Large intestine (tissue), 3 donors: ENCODE measurements around the gene KDM7A. TPM values are rescaled to one million over a fixed set of nuclear protein-coding genes. Genes with fewer than 3 reads are reported as not detected.

Experiments used
- DNase-seq, 2 donors: peaks; one replicate each; pipeline versions ENCODE4 v3.0.0 to v3.0.0-alpha.2; 2013
- H3K27ac ChIP-seq: one replicate; pipeline ENCODE4 v1.5.1; 2013; ENCODE audit warnings: low read length
- H3K27me3 ChIP-seq: 2 replicates; pipeline ENCODE4 v1.6.1; 2013; ENCODE audit warnings: low read length; ENCODE audit not compliant: control insufficient read depth, insufficient read depth
- H3K36me3 ChIP-seq: 2 replicates; pipeline ENCODE4 v1.6.1; 2013; ENCODE audit warnings: low read length; ENCODE audit not compliant: control insufficient read depth, insufficient read depth
- H3K4me1 ChIP-seq: one replicate; pipeline ENCODE4 v1.6.1; 2013; ENCODE audit warnings: low read length; ENCODE audit not compliant: control insufficient read depth, insufficient read depth
- H3K4me3 ChIP-seq: one replicate; pipeline ENCODE4 v1.5.1; 2013; ENCODE audit warnings: low read length
- H3K9me3 ChIP-seq: one replicate; pipeline ENCODE4 v1.6.1; 2013; ENCODE audit warnings: mild to moderate bottlenecking, low read depth, low read length, moderate library complexity; ENCODE audit not compliant: control insufficient read depth
- WGBS: methylation state at CpG from one replicate; pipeline ENCODE4 v1.1.5; 2013; ENCODE audit warnings: low lambda C conversion rate; ENCODE audit not compliant: insufficient coverage; 5-methylcytosine and 5-hydroxymethylcytosine counted together
- polyA plus RNA-seq: library from polyadenylated mRNA; unstranded; fragments of 120-200 nt; gene quantifications from one replicate; pipeline ENCODE4 v1.2.1, GENCODE V29; 2013

The KDM7A gene
- polyA plus RNA-seq, 1 donor, result 17.3 TPM

DNA sequence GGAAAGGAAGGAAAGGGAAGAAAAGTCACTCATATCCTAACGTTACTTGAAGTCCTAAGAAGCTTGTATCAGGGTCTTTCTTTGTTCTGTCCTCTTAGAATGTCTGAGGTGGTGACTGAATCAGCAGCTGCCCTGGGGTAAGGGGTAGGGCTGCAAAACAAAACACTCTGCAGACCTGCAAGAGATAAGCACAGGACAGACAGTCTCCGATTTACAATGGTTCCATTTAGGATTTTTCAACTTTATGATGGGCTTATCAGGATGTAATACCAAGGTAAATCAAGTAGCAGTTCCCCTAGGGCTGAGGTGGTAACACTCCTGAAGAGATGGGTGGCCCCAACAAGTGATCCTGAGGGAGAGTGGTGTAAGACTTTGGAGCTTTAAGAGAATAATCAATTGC is 16.5 kb downstream of the KDM7A start:
- H3K27ac ChIP-seq, result no peak overlapping the region
- no peaks in the 10 kb centered on the region for H3K36me3 ChIP-seq
- H3K4me1 ChIP-seq, result peaks cover 6% of the 10 kb centered on the region
- no peak overlapping the region for H3K4me3 ChIP-seq
- WGBS, result no CpG with 5 or more reads among the region's 2 CpGs
- H3K27me3 ChIP-seq, result no peaks in the 10 kb centered on the region
- H3K9me3 ChIP-seq, result no peaks in the 10 kb centered on the region
- DNase-seq, result peak in 1 of 2 donors; percentile 63

GRCh38 chr7:140159497-140159896 is 17.3 kb downstream of the KDM7A start:
- Histone ChIP-seq H3K4me3 (no peak overlapping the region), H3K36me3 (no peaks in the 10 kb centered on the region), H3K27me3 (no peaks in the 10 kb centered on the region), H3K27ac (no peak overlapping the region), H3K9me3 (no peaks in the 10 kb centered on the region), H3K4me1 (peaks cover 6% of the 10 kb centered on the region)
- DNase-seq, result no peak
- WGBS, result no CpG with 5 or more reads among the region's 3 CpGs

DNA sequence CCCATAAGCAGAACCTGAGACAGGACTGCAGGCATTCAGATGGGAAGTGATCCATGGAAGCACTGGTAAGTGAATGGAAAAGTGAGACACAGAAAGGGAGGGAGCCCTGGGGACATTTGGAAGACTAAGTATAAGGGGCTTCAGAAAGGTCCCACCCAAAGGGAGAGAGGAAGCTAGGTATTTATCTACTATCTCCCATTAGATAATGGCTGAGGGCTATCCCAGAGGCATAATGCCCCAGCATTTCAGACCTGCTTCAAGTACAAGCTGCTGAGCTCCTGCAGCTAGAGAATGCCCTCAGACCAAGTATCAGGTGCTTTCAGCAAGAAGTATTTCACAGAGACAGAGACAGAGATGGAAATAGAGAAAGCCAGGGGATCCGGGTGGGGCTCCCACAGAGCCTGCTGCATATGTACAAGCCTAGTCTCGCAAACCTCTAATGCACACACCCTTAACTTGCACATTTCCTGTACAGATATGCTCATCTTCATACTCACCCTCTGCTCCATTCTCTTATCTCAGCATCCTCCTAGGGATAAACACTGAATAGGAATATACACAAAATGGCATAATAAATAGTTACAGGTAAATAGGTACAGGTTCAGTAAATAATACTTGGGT is 20.2 kb downstream of the KDM7A start:
- Histone ChIP-seq H3K4me1 (peaks cover 6% of the 10 kb centered on the region), H3K36me3 (no peaks in the 10 kb centered on the region), H3K27me3 (no peaks in the 10 kb centered on the region), H3K9me3 (no peaks in the 10 kb centered on the region), H3K4me3 (no peak overlapping the region), H3K27ac (no peak overlapping the region)
- DNase-seq, result no peak
- WGBS, result no CpG with 5 or more reads among the region's 2 CpGs

GRCh38 chr7:140155428-140155827 is 21.4 kb downstream of the KDM7A start:
- Histone ChIP-seq H3K4me1 (peaks cover 4% of the 10 kb centered on the region), H3K36me3 (no peaks in the 10 kb centered on the region)

DNA sequence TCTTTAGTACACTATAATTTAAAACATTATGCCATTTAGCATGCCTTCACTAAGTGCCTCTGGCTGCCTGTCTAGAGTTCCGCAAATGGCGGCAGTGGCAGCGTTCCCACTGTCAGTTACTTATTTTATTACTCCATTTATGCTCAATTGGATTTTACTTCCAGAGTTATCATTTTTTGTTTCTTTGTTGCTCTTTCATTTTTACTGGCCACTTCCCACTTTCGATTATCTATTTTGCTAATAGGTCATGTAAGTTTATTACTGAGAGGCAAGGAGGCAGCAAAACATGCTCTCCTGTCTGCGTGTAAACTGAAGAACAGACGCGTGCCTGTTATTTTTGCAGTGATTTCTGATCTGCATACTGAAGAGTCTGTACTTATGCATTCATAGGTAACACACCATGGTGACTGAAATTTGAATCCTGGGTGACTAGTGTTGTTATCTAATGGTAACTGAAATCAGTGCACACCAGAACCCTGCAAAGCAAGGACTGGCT is 23.1 kb downstream of the KDM7A start:
- WGBS, result 67% methylated on average over 1 of the region's 7 CpGs
- H3K36me3 ChIP-seq, result no peaks in the 10 kb centered on the region
- H3K4me1 ChIP-seq, result peaks cover 4% of the 10 kb centered on the region
- no peak overlapping the region for H3K4me3 ChIP-seq
- H3K27ac ChIP-seq, result no peak overlapping the region
- no peak for DNase-seq
- H3K27me3 ChIP-seq, result no peaks in the 10 kb centered on the region
- no peaks in the 10 kb centered on the region for H3K9me3 ChIP-seq

More at GRCh38 chr7:140155428-140155827, 21.4 kb downstream of the KDM7A start:
- Histone ChIP-seq H3K9me3 (no peaks in the 10 kb centered on the region), H3K27ac (no peak overlapping the region), H3K27me3 (no peaks in the 10 kb centered on the region), H3K4me3 (no peak overlapping the region)
- no peak for DNase-seq
- no CpG with 5 or more reads among the region's 4 CpGs for WGBS

DNA sequence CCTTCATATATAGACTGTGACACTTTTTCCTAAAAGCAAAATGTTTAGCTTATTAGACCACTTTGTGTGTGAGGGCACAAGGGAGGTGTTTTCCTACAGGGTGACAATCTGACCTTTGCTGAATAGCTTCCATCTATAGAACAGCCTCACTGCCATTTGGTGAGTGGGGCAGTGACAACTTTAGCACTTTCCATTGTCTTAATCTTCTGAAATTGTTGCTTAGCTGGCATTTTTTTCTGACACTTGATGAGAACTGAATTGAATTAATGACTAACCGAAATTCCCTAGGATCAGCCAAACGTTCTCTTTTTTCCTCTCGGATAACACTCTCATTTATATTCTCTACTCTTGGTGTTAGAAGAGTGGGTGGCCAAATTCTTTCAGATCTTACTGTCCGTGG is 30.2 kb downstream of the KDM7A start:
- 72% methylated on average over 4 of the region's 4 CpGs for WGBS
- Histone ChIP-seq H3K27me3 (no peaks in the 10 kb centered on the region), H3K4me1 (no peaks in the 10 kb centered on the region), H3K36me3 (no peaks in the 10 kb centered on the region), H3K27ac (no peak overlapping the region), H3K4me3 (no peak overlapping the region), H3K9me3 (no peaks in the 10 kb centered on the region)
- no peak for DNase-seq

- no peak for DNase-seq
- Histone ChIP-seq H3K4me3 (no peak overlapping the region), H3K4me1 (no peaks in the 10 kb centered on the region), H3K9me3 (no peaks in the 10 kb centered on the region), H3K27ac (no peak overlapping the region), H3K27me3 (no peaks in the 10 kb centered on the region), H3K36me3 (no peaks in the 10 kb centered on the region)
Measured at GRCh38 chr7:140145709-140146108, 31.1 kb downstream of the KDM7A start.

DNA sequence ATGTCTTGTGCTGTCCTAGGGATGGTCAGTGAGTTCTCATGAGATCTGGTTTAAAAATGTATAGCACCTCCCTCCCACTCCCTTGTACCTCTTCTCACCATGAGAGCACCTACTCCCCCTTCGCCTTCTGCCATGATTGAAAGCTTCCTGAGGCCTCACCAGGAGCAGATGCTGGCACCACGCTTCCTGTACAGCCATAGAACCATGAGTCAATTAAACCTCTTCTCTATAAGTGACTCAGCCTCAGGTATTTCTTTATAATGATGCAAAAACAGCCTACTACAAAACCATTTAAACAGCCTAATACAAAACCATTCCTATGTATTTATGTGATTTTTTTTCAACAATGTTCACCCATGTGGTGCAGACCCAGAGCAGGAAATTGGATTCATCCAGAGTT is 32.0 kb downstream of the KDM7A start:
- Histone ChIP-seq H3K9me3 (no peaks in the 10 kb centered on the region), H3K27ac (no peak overlapping the region), H3K4me1 (no peaks in the 10 kb centered on the region), H3K27me3 (no peaks in the 10 kb centered on the region), H3K4me3 (no peak overlapping the region), H3K36me3 (no peaks in the 10 kb centered on the region)
- DNase-seq, result no peak
- WGBS, result 100% methylated on average over 2 of the region's 2 CpGs

DNA sequence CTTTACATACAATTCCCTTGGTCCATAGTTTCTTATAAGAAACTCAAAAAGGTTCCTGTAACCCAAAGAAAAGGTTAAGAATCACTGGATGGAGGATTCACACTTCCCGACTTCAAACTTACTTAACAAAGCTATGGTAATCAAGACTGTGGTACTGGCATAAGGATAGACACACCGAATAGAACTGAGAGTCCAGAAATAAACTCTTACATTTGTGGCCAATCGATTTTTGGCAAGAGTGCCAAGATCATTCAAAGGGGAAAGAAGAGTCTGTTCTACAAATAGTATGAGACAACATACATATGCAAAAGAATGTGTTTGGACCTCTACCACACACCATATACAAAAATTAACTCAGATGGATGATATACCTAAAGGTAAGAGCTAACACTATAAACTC is 32.8 kb downstream of the KDM7A start:
- no peaks in the 10 kb centered on the region for H3K4me1 ChIP-seq
- H3K36me3 ChIP-seq, result no peaks in the 10 kb centered on the region
- H3K27ac ChIP-seq, result no peak overlapping the region
- DNase-seq, result no peak
- no peaks in the 10 kb centered on the region for H3K27me3 ChIP-seq
- 100% methylated on average over 1 of the region's 3 CpGs for WGBS
- no peaks in the 10 kb centered on the region for H3K9me3 ChIP-seq
- H3K4me3 ChIP-seq, result no peak overlapping the region

DNA sequence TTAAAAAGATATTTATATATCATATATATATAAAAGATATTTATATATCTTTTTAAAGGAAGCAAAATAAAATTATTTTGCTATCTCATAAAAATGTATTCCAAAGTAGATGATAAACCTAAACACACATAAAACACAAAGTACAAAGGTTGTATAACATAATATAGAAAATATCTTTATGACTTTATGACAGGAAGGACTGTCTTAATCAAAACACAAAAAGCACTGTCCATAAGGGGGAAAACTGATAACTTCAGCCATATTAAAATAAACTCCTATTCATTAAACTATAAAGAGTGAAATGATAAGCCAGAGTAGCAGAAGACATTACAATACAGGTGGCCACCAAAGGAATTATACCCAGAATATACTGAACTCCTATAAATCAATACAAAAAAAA is 34.8 kb downstream of the KDM7A start:
- H3K27ac ChIP-seq, result no peak overlapping the region
- DNase-seq, result no peak

DNA sequence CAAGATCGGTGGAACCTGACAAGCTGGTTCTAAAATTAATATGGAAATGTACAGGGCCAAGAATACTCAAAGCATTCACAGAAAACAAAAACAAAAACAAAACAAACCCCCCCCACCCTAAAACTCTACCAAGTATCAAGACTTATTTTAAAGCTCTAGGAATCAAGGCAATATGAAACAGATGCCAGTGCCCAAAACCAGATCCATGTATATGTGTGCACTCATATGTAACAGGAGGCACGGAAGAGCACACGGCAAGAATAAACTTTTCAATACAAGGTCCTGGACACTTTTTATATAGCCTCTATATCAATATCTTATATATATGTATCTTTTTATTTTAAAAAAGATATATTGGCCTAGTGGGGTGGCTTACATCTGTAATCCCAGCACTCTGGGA is 35.5 kb downstream of the KDM7A start:
- no peaks in the 10 kb centered on the region for H3K36me3 ChIP-seq
- H3K4me1 ChIP-seq, result peaks cover 4% of the 10 kb centered on the region
- 100% methylated on average over 3 of the region's 3 CpGs for WGBS
- H3K27ac ChIP-seq, result no peak overlapping the region
- DNase-seq, result no peak
- no peaks in the 10 kb centered on the region for H3K27me3 ChIP-seq
- no peak overlapping the region for H3K4me3 ChIP-seq
- H3K9me3 ChIP-seq, result no peaks in the 10 kb centered on the region

More for the DNA sequence above, 34.8 kb downstream of the KDM7A start:
- Histone ChIP-seq H3K4me3 (no peak overlapping the region), H3K36me3 (no peaks in the 10 kb centered on the region), H3K4me1 (no peaks in the 10 kb centered on the region), H3K9me3 (no peaks in the 10 kb centered on the region), H3K27me3 (no peaks in the 10 kb centered on the region)
